ENCODE results near the gene TXNRD1.
"Not testable (repeated sequence)": the region's sequence is repeated elsewhere in the genome, so short reads cannot be mapped to it uniquely, and the experiment has no call there.

TXNRD1 gene

GRCh38 chr12:104322533-104322932 lies 107.0 kb downstream of the TXNRD1 start:
- H3K4me1 ChIP-seq (ENCODE audit: control insufficient read depth, low read depth, low read length); H3K27me3 ChIP-seq (ENCODE audit: control insufficient read depth, insufficient read depth, low read length); H3K9me3 ChIP-seq (ENCODE audit: control insufficient read depth, low read depth, low read length); H3K9ac ChIP-seq (ENCODE audit: low read length); H3K4me3 ChIP-seq (ENCODE audit: low read length); H3K27ac ChIP-seq (ENCODE audit: low read length): not testable (repeated sequence)
- peaks cover 80% of the 10 kb centered on the region for H3K36me3 ChIP-seq (ENCODE audit: control insufficient read depth, low read depth, low read length)

- Histone ChIP-seq H3K36me3 (ENCODE audit: control insufficient read depth, low read depth, low read length) (peaks cover 77% of the 10 kb centered on the region), H3K27ac (ENCODE audit: low read length) (no peak overlapping the region)
Observed at GRCh38 chr12:104323899-104324298, 108.3 kb downstream of the TXNRD1 start.

GRCh38 chr12:104328278-104328677 lies 112.7 kb downstream of the TXNRD1 start:
- not testable (repeated sequence) for H3K4me3 ChIP-seq (ENCODE audit: low read length); H3K4me1 ChIP-seq (ENCODE audit: control insufficient read depth, low read depth, low read length); H3K9ac ChIP-seq (ENCODE audit: low read length); H3K27ac ChIP-seq (ENCODE audit: low read length); H3K9me3 ChIP-seq (ENCODE audit: control insufficient read depth, low read depth, low read length); H3K27me3 ChIP-seq (ENCODE audit: control insufficient read depth, insufficient read depth, low read length)
- H3K36me3 ChIP-seq (ENCODE audit: control insufficient read depth, low read depth, low read length): peaks cover 62% of the 10 kb centered on the region

More at GRCh38 chr12:104323899-104324298, 108.3 kb downstream of the TXNRD1 start:
- H3K4me1 ChIP-seq (ENCODE audit: control insufficient read depth, low read depth, low read length): no peaks in the 10 kb centered on the region
- H3K27me3 ChIP-seq (ENCODE audit: control insufficient read depth, insufficient read depth, low read length): no peaks in the 10 kb centered on the region
- H3K9ac ChIP-seq (ENCODE audit: low read length): no peak overlapping the region
- H3K4me3 ChIP-seq (ENCODE audit: low read length): no peak overlapping the region
- H3K9me3 ChIP-seq (ENCODE audit: control insufficient read depth, low read depth, low read length): no peaks in the 10 kb centered on the region

- Histone ChIP-seq H3K27me3 (ENCODE audit: control insufficient read depth, insufficient read depth, low read length) (no peaks in the 10 kb centered on the region), H3K9me3 (ENCODE audit: control insufficient read depth, low read depth, low read length) (no peaks in the 10 kb centered on the region), H3K4me3 (ENCODE audit: low read length) (no peak overlapping the region), H3K27ac (ENCODE audit: low read length) (no peak overlapping the region), H3K9ac (ENCODE audit: low read length) (no peak overlapping the region), H3K4me1 (ENCODE audit: control insufficient read depth, low read depth, low read length) (no peaks in the 10 kb centered on the region), H3K36me3 (ENCODE audit: control insufficient read depth, low read depth, low read length) (peaks cover 66% of the 10 kb centered on the region)
Observed at GRCh38 chr12:104328790-104329189, 113.2 kb downstream of the TXNRD1 start.

- H3K9ac ChIP-seq (ENCODE audit: low read length): no peak overlapping the region
- no peaks in the 10 kb centered on the region for H3K4me1 ChIP-seq (ENCODE audit: control insufficient read depth, low read depth, low read length)
- peaks cover 73% of the 10 kb centered on the region for H3K36me3 ChIP-seq (ENCODE audit: control insufficient read depth, low read depth, low read length)
- H3K27me3 ChIP-seq (ENCODE audit: control insufficient read depth, insufficient read depth, low read length): no peaks in the 10 kb centered on the region
- no peak overlapping the region for H3K4me3 ChIP-seq (ENCODE audit: low read length)
- H3K9me3 ChIP-seq (ENCODE audit: control insufficient read depth, low read depth, low read length): no peaks in the 10 kb centered on the region
- no peak overlapping the region for H3K27ac ChIP-seq (ENCODE audit: low read length)
Observed at GRCh38 chr12:104329707-104330532, 114.3 kb downstream of the TXNRD1 start.

GRCh38 chr12:104331376-104331775 lies 115.8 kb downstream of the TXNRD1 start:
- Histone ChIP-seq H3K4me3 (ENCODE audit: low read length) (no peak overlapping the region), H3K9me3 (ENCODE audit: control insufficient read depth, low read depth, low read length) (no peaks in the 10 kb centered on the region), H3K36me3 (ENCODE audit: control insufficient read depth, low read depth, low read length) (peaks cover 73% of the 10 kb centered on the region), H3K4me1 (ENCODE audit: control insufficient read depth, low read depth, low read length) (no peaks in the 10 kb centered on the region), H3K27ac (ENCODE audit: low read length) (no peak overlapping the region), H3K27me3 (ENCODE audit: control insufficient read depth, insufficient read depth, low read length) (no peaks in the 10 kb centered on the region), H3K9ac (ENCODE audit: low read length) (no peak overlapping the region)

GRCh38 chr12:104332273-104332672 lies 116.7 kb downstream of the TXNRD1 start:
- H3K4me3 ChIP-seq (ENCODE audit: low read length); H3K4me1 ChIP-seq (ENCODE audit: control insufficient read depth, low read depth, low read length); H3K27ac ChIP-seq (ENCODE audit: low read length); H3K9me3 ChIP-seq (ENCODE audit: control insufficient read depth, low read depth, low read length); H3K27me3 ChIP-seq (ENCODE audit: control insufficient read depth, insufficient read depth, low read length); H3K9ac ChIP-seq (ENCODE audit: low read length): not testable (repeated sequence)
- peaks cover 73% of the 10 kb centered on the region for H3K36me3 ChIP-seq (ENCODE audit: control insufficient read depth, low read depth, low read length)

GRCh38 chr12:104333692-104334255 lies 118.2 kb downstream of the TXNRD1 start:
- H3K4me1 ChIP-seq (ENCODE audit: control insufficient read depth, low read depth, low read length): no peaks in the 10 kb centered on the region
- H3K36me3 ChIP-seq (ENCODE audit: control insufficient read depth, low read depth, low read length): peaks cover 64% of the 10 kb centered on the region
- no peak overlapping the region for H3K4me3 ChIP-seq (ENCODE audit: low read length)

GRCh38 chr12:104334581-104334980 lies 119.0 kb downstream of the TXNRD1 start:
- H3K4me3 ChIP-seq (ENCODE audit: low read length): no peak overlapping the region
- H3K9ac ChIP-seq (ENCODE audit: low read length): no peak overlapping the region
- H3K9me3 ChIP-seq (ENCODE audit: control insufficient read depth, low read depth, low read length): no peaks in the 10 kb centered on the region
- H3K27ac ChIP-seq (ENCODE audit: low read length): no peak overlapping the region
- peaks cover 65% of the 10 kb centered on the region for H3K36me3 ChIP-seq (ENCODE audit: control insufficient read depth, low read depth, low read length)
- H3K27me3 ChIP-seq (ENCODE audit: control insufficient read depth, insufficient read depth, low read length): no peaks in the 10 kb centered on the region
- no peaks in the 10 kb centered on the region for H3K4me1 ChIP-seq (ENCODE audit: control insufficient read depth, low read depth, low read length)

More at GRCh38 chr12:104333692-104334255, 118.2 kb downstream of the TXNRD1 start:
- Histone ChIP-seq H3K27ac (ENCODE audit: low read length) (no peak overlapping the region), H3K27me3 (ENCODE audit: control insufficient read depth, insufficient read depth, low read length) (no peaks in the 10 kb centered on the region), H3K9me3 (ENCODE audit: control insufficient read depth, low read depth, low read length) (no peaks in the 10 kb centered on the region), H3K9ac (ENCODE audit: low read length) (no peak overlapping the region)

GRCh38 chr12:104336115-104336514 lies 120.5 kb downstream of the TXNRD1 start:
- no peaks in the 10 kb centered on the region for H3K9me3 ChIP-seq (ENCODE audit: control insufficient read depth, low read depth, low read length)
- H3K4me1 ChIP-seq (ENCODE audit: control insufficient read depth, low read depth, low read length): no peaks in the 10 kb centered on the region
- no peak overlapping the region for H3K27ac ChIP-seq (ENCODE audit: low read length)
- peaks cover 76% of the 10 kb centered on the region for H3K36me3 ChIP-seq (ENCODE audit: control insufficient read depth, low read depth, low read length)
- H3K27me3 ChIP-seq (ENCODE audit: control insufficient read depth, insufficient read depth, low read length): no peaks in the 10 kb centered on the region
- no peak overlapping the region for H3K4me3 ChIP-seq (ENCODE audit: low read length)
- H3K9ac ChIP-seq (ENCODE audit: low read length): no peak overlapping the region

GRCh38 chr12:104337030-104337558 lies 121.5 kb downstream of the TXNRD1 start:
- Histone ChIP-seq H3K36me3 (ENCODE audit: control insufficient read depth, low read depth, low read length) (peaks cover 75% of the 10 kb centered on the region), H3K9me3 (ENCODE audit: control insufficient read depth, low read depth, low read length) (no peaks in the 10 kb centered on the region), H3K9ac (ENCODE audit: low read length) (no peak overlapping the region), H3K4me3 (ENCODE audit: low read length) (no peak overlapping the region), H3K27ac (ENCODE audit: low read length) (no peak overlapping the region), H3K27me3 (ENCODE audit: control insufficient read depth, insufficient read depth, low read length) (no peaks in the 10 kb centered on the region), H3K4me1 (ENCODE audit: control insufficient read depth, low read depth, low read length) (no peaks in the 10 kb centered on the region)

- Histone ChIP-seq H3K9me3 (ENCODE audit: control insufficient read depth, low read depth, low read length) (no peaks in the 10 kb centered on the region), H3K27ac (ENCODE audit: low read length) (no peak overlapping the region), H3K36me3 (ENCODE audit: control insufficient read depth, low read depth, low read length) (peaks cover 72% of the 10 kb centered on the region), H3K4me3 (ENCODE audit: low read length) (no peak overlapping the region), H3K27me3 (ENCODE audit: control insufficient read depth, insufficient read depth, low read length) (no peaks in the 10 kb centered on the region), H3K9ac (ENCODE audit: low read length) (no peak overlapping the region), H3K4me1 (ENCODE audit: control insufficient read depth, low read depth, low read length) (no peaks in the 10 kb centered on the region)
Observed at GRCh38 chr12:104339663-104340062, 124.1 kb downstream of the TXNRD1 start.

All from iPS-18a (cell line).